NCI-H748 (cell line): ENCODE data around the gene MMS19.
A peak's percentile ranks its signal among the peaks of the same experiment; 100 is the strongest.

Experiments
- DNase-seq: peaks from one replicate; lab custom pipeline; 2025; ENCODE audit not compliant: unreplicated experiment; lab: John Stamatoyannopoulos, UW

The MMS19 gene, protein sequence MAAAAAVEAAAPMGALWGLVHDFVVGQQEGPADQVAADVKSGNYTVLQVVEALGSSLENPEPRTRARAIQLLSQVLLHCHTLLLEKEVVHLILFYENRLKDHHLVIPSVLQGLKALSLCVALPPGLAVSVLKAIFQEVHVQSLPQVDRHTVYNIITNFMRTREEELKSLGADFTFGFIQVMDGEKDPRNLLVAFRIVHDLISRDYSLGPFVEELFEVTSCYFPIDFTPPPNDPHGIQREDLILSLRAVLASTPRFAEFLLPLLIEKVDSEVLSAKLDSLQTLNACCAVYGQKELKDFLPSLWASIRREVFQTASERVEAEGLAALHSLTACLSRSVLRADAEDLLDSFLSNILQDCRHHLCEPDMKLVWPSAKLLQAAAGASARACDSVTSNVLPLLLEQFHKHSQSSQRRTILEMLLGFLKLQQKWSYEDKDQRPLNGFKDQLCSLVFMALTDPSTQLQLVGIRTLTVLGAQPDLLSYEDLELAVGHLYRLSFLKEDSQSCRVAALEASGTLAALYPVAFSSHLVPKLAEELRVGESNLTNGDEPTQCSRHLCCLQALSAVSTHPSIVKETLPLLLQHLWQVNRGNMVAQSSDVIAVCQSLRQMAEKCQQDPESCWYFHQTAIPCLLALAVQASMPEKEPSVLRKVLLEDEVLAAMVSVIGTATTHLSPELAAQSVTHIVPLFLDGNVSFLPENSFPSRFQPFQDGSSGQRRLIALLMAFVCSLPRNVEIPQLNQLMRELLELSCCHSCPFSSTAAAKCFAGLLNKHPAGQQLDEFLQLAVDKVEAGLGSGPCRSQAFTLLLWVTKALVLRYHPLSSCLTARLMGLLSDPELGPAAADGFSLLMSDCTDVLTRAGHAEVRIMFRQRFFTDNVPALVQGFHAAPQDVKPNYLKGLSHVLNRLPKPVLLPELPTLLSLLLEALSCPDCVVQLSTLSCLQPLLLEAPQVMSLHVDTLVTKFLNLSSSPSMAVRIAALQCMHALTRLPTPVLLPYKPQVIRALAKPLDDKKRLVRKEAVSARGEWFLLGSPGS

DNA sequence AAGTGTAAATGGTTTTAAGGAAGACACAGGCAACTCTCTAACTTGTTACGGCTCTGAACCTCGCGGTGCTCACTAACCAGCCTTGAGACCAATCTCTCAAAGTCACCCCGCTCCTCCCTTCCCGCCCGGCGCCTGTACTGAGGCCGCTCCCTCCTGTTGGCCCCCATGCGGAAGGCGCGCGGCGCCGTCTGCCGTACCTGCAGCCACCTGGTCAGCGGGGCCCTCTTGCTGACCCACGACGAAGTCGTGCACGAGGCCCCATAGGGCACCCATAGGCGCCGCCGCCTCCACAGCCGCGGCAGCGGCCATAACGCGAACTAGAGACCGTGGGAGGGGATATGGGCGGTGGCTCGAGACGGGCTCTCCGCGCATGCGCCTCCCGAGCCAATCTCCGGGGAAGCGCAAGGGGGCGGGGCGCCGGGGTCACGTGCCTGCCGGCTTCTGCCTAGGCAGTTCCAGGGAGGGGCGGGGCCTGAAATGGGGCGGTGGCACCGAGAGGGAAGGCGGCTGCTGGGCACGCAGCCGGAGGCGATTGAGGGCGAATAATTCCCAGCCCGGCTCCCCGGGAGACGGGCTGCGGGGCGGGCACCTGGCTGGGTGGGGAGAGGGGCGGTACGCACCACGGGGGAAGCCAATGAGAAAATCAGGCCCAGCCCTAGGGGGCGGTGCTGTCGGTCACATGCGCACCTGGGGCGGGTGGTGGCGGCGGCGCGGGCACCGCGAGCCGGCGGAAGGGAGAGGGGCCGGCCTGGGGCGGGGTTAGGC lies at the start of gene MMS19:
TSS of gene MMS19 (minus strand) at position 347 of the 765 bp plus-strand sequence. CDS start at position 309, 38 bp downstream.
- peak; percentile 97 for DNase-seq

DNA sequence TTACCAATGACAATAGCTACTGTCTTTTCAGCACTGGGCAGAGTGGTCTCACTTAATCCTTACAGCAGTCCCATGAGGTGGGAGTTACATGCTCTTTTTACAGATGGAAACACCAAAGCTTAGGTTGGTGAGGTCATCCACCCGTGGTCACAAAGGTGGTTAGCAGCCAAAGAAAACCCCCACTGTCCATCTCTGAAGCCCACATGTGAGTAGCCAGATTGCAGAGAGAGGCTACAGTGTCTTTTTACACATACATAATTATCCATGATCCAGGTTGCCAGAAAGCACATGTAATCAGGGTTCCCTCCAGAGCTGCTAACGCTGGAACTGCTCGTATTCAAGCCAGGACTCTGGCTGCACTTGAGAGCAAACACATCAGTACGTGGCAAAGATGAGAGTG lies 49.7 kb upstream of the MMS19 start:
- DNase-seq: no peak

DNA sequence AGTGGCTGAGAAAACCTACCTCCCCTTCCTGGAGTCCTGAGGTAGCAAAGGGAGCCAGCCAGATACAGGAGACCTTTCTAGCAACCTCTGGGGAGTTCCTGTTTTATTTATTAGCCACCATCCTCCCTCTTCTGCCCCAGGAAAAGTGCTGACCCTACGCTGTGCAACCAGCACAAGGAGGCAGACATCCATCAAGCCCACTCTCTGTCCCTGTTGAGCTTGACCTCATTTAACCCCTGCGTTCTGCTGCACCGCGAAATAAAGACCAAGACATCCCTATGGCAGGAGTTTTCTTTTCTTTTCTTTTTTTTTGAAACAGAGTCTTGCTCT lies 49.0 kb upstream of the MMS19 start:
- DNase-seq: no peak

- no peak for DNase-seq
Observed at GRCh38 chr10:97546456-97547270, 48.4 kb upstream of the MMS19 start.

GRCh38 chr10:97543025-97543546 lies 44.9 kb upstream of the MMS19 start:
- DNase-seq: no peak

GRCh38 chr10:97542169-97543024 lies 44.2 kb upstream of the MMS19 start:
- no peak for DNase-seq

- DNase-seq: no peak
Observed at GRCh38 chr10:97540669-97541500, 42.7 kb upstream of the MMS19 start.

GRCh38 chr10:97539523-97540200 lies 41.4 kb upstream of the MMS19 start:
- DNase-seq: no peak

GRCh38 chr10:97538839-97539238 lies 40.6 kb upstream of the MMS19 start:
- no peak for DNase-seq

- DNase-seq: no peak
Observed at GRCh38 chr10:97538411-97538810, 40.2 kb upstream of the MMS19 start.

GRCh38 chr10:97537186-97537869 lies 39.1 kb upstream of the MMS19 start:
- no peak for DNase-seq

DNA sequence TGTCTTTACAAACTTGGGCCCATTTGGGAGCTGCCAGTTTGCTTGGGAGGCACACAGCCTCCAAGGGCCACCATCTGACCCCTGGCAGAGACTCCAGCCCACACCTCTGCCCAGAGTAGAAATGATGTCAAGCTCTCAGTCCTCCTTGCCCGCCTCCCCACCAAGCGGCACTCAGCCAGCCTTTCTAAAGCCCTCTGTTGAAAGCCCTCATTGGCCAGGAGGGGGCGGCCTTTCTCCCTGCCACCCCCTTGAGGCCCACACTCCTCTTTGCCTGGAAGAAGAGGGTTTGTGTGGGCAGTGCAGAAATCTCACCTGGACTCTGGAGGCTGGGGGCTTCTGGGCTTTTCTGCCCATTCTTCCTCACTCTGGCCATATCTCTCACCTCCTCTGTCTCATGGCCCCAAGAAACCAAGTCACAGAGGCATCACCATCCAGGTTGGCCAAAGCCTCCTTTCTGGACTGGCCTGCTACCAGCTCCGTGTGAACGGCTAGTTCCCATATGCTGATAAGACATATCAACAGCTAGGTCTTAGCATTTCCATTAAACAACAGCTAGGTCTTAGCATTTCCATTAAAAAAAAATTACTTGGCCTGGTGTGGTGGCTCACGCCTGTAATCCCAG lies 36.6 kb upstream of the MMS19 start:
- no peak for DNase-seq

GRCh38 chr10:97533888-97534287 lies 35.7 kb upstream of the MMS19 start:
- DNase-seq: no peak

- DNase-seq: peak; percentile 2
Observed at GRCh38 chr10:97532935-97533671, 34.9 kb upstream of the MMS19 start.

GRCh38 chr10:97531401-97531986 lies 33.3 kb upstream of the MMS19 start:
- DNase-seq: no peak
